Endothelial cell of umbilical vein (primary cell): Measurements from ENCODE around the gene C8A.

Experiments
- CTCF ChIP-seq, 2 donors: IDR thresholded peaks; 1 replicate in 1 of 2; 2 replicates in 1 of 2; pipeline ENCODE4 v1.5.1; 2011; ENCODE audit warnings: low read length in 2 of 2, mild to moderate bottlenecking in 2 of 2, moderate library complexity in 2 of 2, control low read depth in 1 of 2, inconsistent platforms in 1 of 2, low read depth in 1 of 2; ENCODE audit not compliant: insufficient read depth in 1 of 2; ENCODE audit errors: extremely low read depth in 1 of 2
- POLR2A ChIP-seq: IDR thresholded peaks from 2 replicates; pipeline ENCODE4 v1.6.1; 2012; ENCODE audit warnings: low read depth, mild to moderate bottlenecking, control low read depth, low read length

GRCh38 chr1:56868761-56869160 lies 14.2 kb downstream of the C8A start:
- TF ChIP-seq CTCF (IDR thresholded peaks at IDR 0.05; ENCODE audit: extremely low read depth in 1 of 2, insufficient read depth in 1 of 2, low read depth in 1 of 2, low read length in 2 of 2) (no peak), POLR2A (no peak)
